ENCODE measurements around the gene PLIN5.

GRCh38 chr19:4494691-4495064 lies 40.3 kb downstream of the PLIN5 start:
- no peak for TF ChIP-seq SUZ12 (IDR thresholded peaks at IDR 0.05; ENCODE audit: extremely low read depth, insufficient read depth, insufficient read length)
- TF ChIP-seq ZNF274 (IDR thresholded peaks at IDR 0.05; ENCODE audit: low read depth, low read length) = no peak
